NT2/D1 (cell line): ENCODE measurements around the gene RPS6KA2.
"Not testable (repeated sequence)": the region's sequence is repeated elsewhere in the genome, so short reads cannot be mapped to it uniquely, and the experiment has no call there.

Experiments
- DNase-seq: peaks from one replicate; pipeline ENCODE4 v3.0.0-alpha.2; 2011; ENCODE audit warnings: low read depth, low spot score
- H3K27me3 ChIP-seq: 2 replicates; pipeline ENCODE4 v1.6.0; 2011; ENCODE audit warnings: mild to moderate bottlenecking; ENCODE audit not compliant: insufficient read length, insufficient read depth
- H3K36me3 ChIP-seq: 2 replicates; pipeline ENCODE4 v1.6.1; 2011; ENCODE audit warnings: mild to moderate bottlenecking, low read length, mixed read lengths; ENCODE audit not compliant: insufficient read depth, insufficient read length
- H3K4me1 ChIP-seq: 2 replicates; pipeline ENCODE4 v1.5.1; 2011; ENCODE audit not compliant: insufficient read depth, insufficient read length
- H3K4me3 ChIP-seq: 2 replicates; pipeline ENCODE4 v1.5.1; 2011; ENCODE audit warnings: low read depth; ENCODE audit not compliant: insufficient read length
- H3K9ac ChIP-seq: 2 replicates; pipeline ENCODE4 v1.6.0; 2011; ENCODE audit warnings: low read depth; ENCODE audit not compliant: insufficient read length
- H3K9me3 ChIP-seq: 2 replicates; pipeline ENCODE4 v1.5.1; 2011; ENCODE audit warnings: mild to moderate bottlenecking, low read length; ENCODE audit not compliant: insufficient read depth
- SUZ12 ChIP-seq: IDR thresholded peaks from 2 replicates; pipeline ENCODE4 v1.6.1; 2011; ENCODE audit not compliant: insufficient read length, insufficient read depth; ENCODE audit errors: extremely low read depth
- YY1 ChIP-seq: IDR thresholded peaks from 2 replicates; pipeline ENCODE4 v1.6.1; 2011; ENCODE audit not compliant: insufficient read length, insufficient read depth
- ZNF274 ChIP-seq: IDR thresholded peaks from 2 replicates; pipeline ENCODE4 v1.6.1; 2011; ENCODE audit warnings: mild to moderate bottlenecking, low read depth, low read length

RPS6KA2 gene

GRCh38 chr6:166365806-166366205 lies 261.2 kb downstream of the RPS6KA2 start:
- Histone ChIP-seq H3K9me3 (no peaks in the 10 kb centered on the region), H3K27me3 (no peaks in the 10 kb centered on the region), H3K9ac (no peak overlapping the region), H3K4me1 (peaks cover 4% of the 10 kb centered on the region), H3K36me3 (peaks cover 8% of the 10 kb centered on the region), H3K4me3 (no peak overlapping the region)
- TF ChIP-seq YY1 (no peak), SUZ12 (no peak), ZNF274 (no peak)
- DNase-seq, result no peak

- no peak for DNase-seq
- Histone ChIP-seq H3K9ac (no peak overlapping the region), H3K4me3 (no peak overlapping the region), H3K9me3 (no peaks in the 10 kb centered on the region), H3K36me3 (peaks cover 8% of the 10 kb centered on the region), H3K27me3 (no peaks in the 10 kb centered on the region), H3K4me1 (peaks cover 4% of the 10 kb centered on the region)
- TF ChIP-seq YY1 (no peak), SUZ12 (no peak), ZNF274 (no peak)
Observed at GRCh38 chr6:166365221-166365620, 261.8 kb downstream of the RPS6KA2 start.

- no peaks in the 10 kb centered on the region for H3K9me3 ChIP-seq
- peaks cover 4% of the 10 kb centered on the region for H3K4me1 ChIP-seq
- TF ChIP-seq ZNF274 (no peak), YY1 (no peak), SUZ12 (no peak)
- no peak overlapping the region for H3K4me3 ChIP-seq
- peaks cover 8% of the 10 kb centered on the region for H3K36me3 ChIP-seq
- no peak overlapping the region for H3K9ac ChIP-seq
- DNase-seq, result no peak
- H3K27me3 ChIP-seq, result no peaks in the 10 kb centered on the region
Observed at GRCh38 chr6:166364456-166364855, 262.6 kb downstream of the RPS6KA2 start.

GRCh38 chr6:166362427-166362826 lies 264.6 kb downstream of the RPS6KA2 start:
- not testable (repeated sequence) for H3K27me3 ChIP-seq, H3K4me3 ChIP-seq, H3K36me3 ChIP-seq, H3K9ac ChIP-seq, H3K4me1 ChIP-seq, H3K9me3 ChIP-seq, DNase-seq

GRCh38 chr6:166361077-166361429 lies 266.0 kb downstream of the RPS6KA2 start:
- H3K9ac ChIP-seq, result no peak overlapping the region
- H3K9me3 ChIP-seq, result no peaks in the 10 kb centered on the region
- DNase-seq, result no peak
- TF ChIP-seq YY1, result no peak
- no peak for TF ChIP-seq ZNF274
- no peak for TF ChIP-seq SUZ12
- H3K36me3 ChIP-seq, result peaks cover 8% of the 10 kb centered on the region
- H3K27me3 ChIP-seq, result no peaks in the 10 kb centered on the region
- H3K4me3 ChIP-seq, result no peak overlapping the region
- H3K4me1 ChIP-seq, result peaks cover 4% of the 10 kb centered on the region

GRCh38 chr6:166360243-166361076 lies 266.6 kb downstream of the RPS6KA2 start:
- Histone ChIP-seq H3K27me3 (no peaks in the 10 kb centered on the region), H3K36me3 (peaks cover 8% of the 10 kb centered on the region), H3K4me3 (no peak overlapping the region), H3K4me1 (peaks cover 4% of the 10 kb centered on the region), H3K9me3 (no peaks in the 10 kb centered on the region), H3K9ac (no peak overlapping the region)
- no peak for TF ChIP-seq SUZ12
- TF ChIP-seq ZNF274, result no peak
- no peak for DNase-seq
